H9 (cell line): Measurements from ENCODE around the gene C10orf62. TPM values are rescaled to one million over a fixed set of nuclear protein-coding genes. Genes with fewer than 3 reads are reported as not detected.

Experiments
- DNase-seq: peaks from one replicate; pipeline ENCODE4 v3.0.0-alpha.2; 2017
- H2AFZ ChIP-seq: one replicate; pipeline ENCODE4 v1.6.1; 2013; ENCODE audit warnings: mild to moderate bottlenecking, low read length, control low read depth, moderate library complexity
- H2AK5ac ChIP-seq: 2 replicates; pipeline ENCODE4 v1.6.1; 2013; ENCODE audit warnings: low read length, control low read depth, mixed read lengths; ENCODE audit not compliant: insufficient read length
- H2BK120ac ChIP-seq: one replicate; pipeline ENCODE4 v1.6.1; 2013; ENCODE audit warnings: low read depth, mild to moderate bottlenecking, low read length, control low read depth, inconsistent platforms; ENCODE audit not compliant: poor library complexity, severe bottlenecking
- H2BK12ac ChIP-seq: 2 replicates; pipeline ENCODE4 v1.6.1; 2013; ENCODE audit warnings: low read length, control low read depth, mixed read lengths, low read depth; ENCODE audit not compliant: insufficient read length
- H2BK15ac ChIP-seq: 2 replicates; pipeline ENCODE4 v1.6.1; 2013; ENCODE audit warnings: low read depth, low read length, control low read depth
- H2BK20ac ChIP-seq: one replicate; pipeline ENCODE4 v1.6.1; 2013; ENCODE audit warnings: low read depth, mild to moderate bottlenecking, low read length, control low read depth, inconsistent platforms; ENCODE audit not compliant: poor library complexity, severe bottlenecking
- H2BK5ac ChIP-seq: 2 replicates; pipeline ENCODE4 v1.6.1; 2013; ENCODE audit warnings: low read length, control low read depth, mixed read lengths; ENCODE audit not compliant: insufficient read length
- H3K14ac ChIP-seq: 2 replicates; pipeline ENCODE4 v1.6.1; 2013; ENCODE audit warnings: low read length, control low read depth; ENCODE audit not compliant: insufficient read depth
- H3K18ac ChIP-seq: 2 replicates; pipeline ENCODE4 v1.6.1; 2013; ENCODE audit warnings: low read depth, mild to moderate bottlenecking, mixed read lengths, low read length, control low read depth; ENCODE audit not compliant: insufficient read length
- H3K23ac ChIP-seq: 2 replicates; pipeline ENCODE4 v1.6.1; 2013; ENCODE audit warnings: low read length, control low read depth, mixed read lengths, low read depth; ENCODE audit not compliant: insufficient read length
- H3K23me2 ChIP-seq: 2 replicates; pipeline ENCODE4 v1.6.1; 2013; ENCODE audit warnings: low read depth, mild to moderate bottlenecking, mixed read lengths, low read length, control low read depth; ENCODE audit not compliant: insufficient read length, poor library complexity, severe bottlenecking
- H3K27ac ChIP-seq: 2 replicates; pipeline ENCODE4 v1.5.1; 2013; ENCODE audit warnings: low read length, control low read depth, mixed read lengths, low read depth; ENCODE audit not compliant: insufficient read length
- H3K27me3 ChIP-seq: 2 replicates; pipeline ENCODE4 v1.6.1; 2013; ENCODE audit warnings: low read length, control low read depth, inconsistent platforms; ENCODE audit not compliant: insufficient read depth
- H3K4ac ChIP-seq: 2 replicates; pipeline ENCODE4 v1.6.1; 2013; ENCODE audit warnings: low read depth, mild to moderate bottlenecking, control low read depth, inconsistent platforms, low read length, moderate library complexity
- H3K4me1 ChIP-seq: 2 replicates; pipeline ENCODE4 v1.6.1; 2013; ENCODE audit warnings: low read length, control low read depth, inconsistent platforms; ENCODE audit not compliant: insufficient read depth
- H3K4me2 ChIP-seq: 2 replicates; pipeline ENCODE4 v1.6.1; 2013; ENCODE audit warnings: low read length, control low read depth, mixed read lengths; ENCODE audit not compliant: insufficient read length, insufficient read depth
- H3K56ac ChIP-seq: 2 replicates; pipeline ENCODE4 v1.6.1; 2013; ENCODE audit warnings: low read depth, mild to moderate bottlenecking, mixed read lengths, low read length, control low read depth; ENCODE audit not compliant: insufficient read length
- H3K79me1 ChIP-seq: 2 replicates; pipeline ENCODE4 v1.6.1; 2013; ENCODE audit warnings: low read depth, mild to moderate bottlenecking, moderate library complexity, low read length, control low read depth, inconsistent platforms; ENCODE audit not compliant: insufficient read depth, poor library complexity, severe bottlenecking
- H3K79me2 ChIP-seq: 2 replicates; pipeline ENCODE4 v1.6.1; 2013; ENCODE audit warnings: low read length, control low read depth, inconsistent platforms; ENCODE audit not compliant: insufficient read depth
- H3K9ac ChIP-seq: 2 replicates; pipeline ENCODE4 v1.6.1; 2013; ENCODE audit warnings: low read length, control low read depth, mixed read lengths; ENCODE audit not compliant: insufficient read length; ENCODE audit errors: extremely low read depth
- H3K9me3 ChIP-seq: one replicate; pipeline ENCODE4 v1.6.1; 2013; ENCODE audit warnings: low read depth, low read length, inconsistent platforms; ENCODE audit not compliant: control insufficient read depth
- H3T11ph ChIP-seq: one replicate; pipeline ENCODE4 v1.6.1; 2013; ENCODE audit warnings: mild to moderate bottlenecking, low read length, control low read depth, inconsistent platforms
- H4K20me1 ChIP-seq: one replicate; pipeline ENCODE4 v1.6.1; 2013; ENCODE audit not compliant: control insufficient read depth, insufficient read length, insufficient read depth
- H4K5ac ChIP-seq: 2 replicates; pipeline ENCODE4 v1.6.1; 2013; ENCODE audit warnings: low read depth, mild to moderate bottlenecking, mixed read lengths, low read length, control low read depth; ENCODE audit not compliant: insufficient read length
- H4K8ac ChIP-seq: replicated peaks from 2 replicates; pipeline ENCODE4 v1.6.1; 2013; ENCODE audit warnings: low read length, control low read depth, mixed read lengths, low read depth; ENCODE audit not compliant: insufficient read length
- H4K91ac ChIP-seq: 2 replicates; pipeline ENCODE4 v1.6.1; 2013; ENCODE audit warnings: low read depth, mild to moderate bottlenecking, moderate library complexity, mixed read lengths, low read length, control low read depth; ENCODE audit not compliant: insufficient read length
- H3K27ac Mint-ChIP-seq, 3 experiments: 2 replicates in 2 of 3; 3 replicates in 1 of 3; pipeline ENCODE4 v1.8.0; 2020 to 2021; ENCODE audit warnings: mixed read lengths in 3 of 3, mild to moderate bottlenecking in 1 of 3, moderate library complexity in 1 of 3
- H3K27me3 Mint-ChIP-seq: 2 replicates; pipeline ENCODE4 v1.8.0; 2021; ENCODE audit warnings: low read depth, mild to moderate bottlenecking, moderate library complexity, mixed read lengths
- H3K36me3 Mint-ChIP-seq, 3 experiments: 2 replicates in 2 of 3; 3 replicates in 1 of 3; pipeline ENCODE4 v1.8.0; 2020 to 2021; ENCODE audit warnings: low read depth in 3 of 3, mixed read lengths in 3 of 3; ENCODE audit not compliant: insufficient read depth in 1 of 3
- H3K4me1 Mint-ChIP-seq, 2 experiments: 2 replicates each; pipeline ENCODE4 v1.8.0; 2020; ENCODE audit warnings: mixed read lengths in 2 of 2
- H3K4me3 Mint-ChIP-seq, 2 experiments: 2 replicates in 1 of 2; 3 replicates in 1 of 2; pipeline ENCODE4 v1.8.0; 2020 to 2021; ENCODE audit warnings: mild to moderate bottlenecking in 2 of 2, mixed read lengths in 2 of 2, moderate library complexity in 1 of 2
- H3K9me3 Mint-ChIP-seq, 2 experiments: 2 replicates in 1 of 2; 3 replicates in 1 of 2; pipeline ENCODE4 v1.8.0; 2020; ENCODE audit warnings: mild to moderate bottlenecking in 2 of 2, mixed read lengths in 2 of 2, moderate library complexity in 1 of 2
- CTCF ChIP-seq: fragments of 200-600 bp; sonication (generic); conservative IDR thresholded peaks from 3 replicates; pipeline ENCODE4 v1.8.0; 2021; ENCODE audit warnings: antibody characterized with exemption, mild to moderate bottlenecking
- WGBS: extraction: QIAGEN DNeasy Blood & Tissue Kit; methylation state at CpG from one replicate; pipeline ENCODE4 v1.1.7; 2013; ENCODE audit warnings: missing lambda C conversion rate, low lambda C conversion rate, mixed read lengths; ENCODE audit not compliant: insufficient read length; ENCODE audit errors: extremely low coverage; 5-methylcytosine and 5-hydroxymethylcytosine counted together
- total RNA-seq: library from RNA; stranded (reverse); gene quantifications from 2 replicates; pipeline ENCODE4 v1.2.1, GENCODE V29; 2021

The C10orf62 gene
- total RNA-seq, 1 experiment from 2014 or later, result 0.31 TPM

- Histone ChIP-seq H2BK5ac (no peak overlapping the region), H4K20me1 (no peaks in the 10 kb centered on the region), H2BK15ac (no peak overlapping the region), H4K8ac (no peak overlapping the region), H3K4ac (no peak overlapping the region), H3K4me2 (no peak overlapping the region), H4K91ac (no peak overlapping the region), H3K27me3 (no peaks in the 10 kb centered on the region), H3K23ac (no peak overlapping the region), H3K79me1 (no peaks in the 10 kb centered on the region), H2BK12ac (no peak overlapping the region), H2BK120ac (no peak overlapping the region), H3K56ac (no peak overlapping the region), H4K5ac (no peak overlapping the region), H3K14ac (no peak overlapping the region), H2AK5ac (no peak overlapping the region), H3K79me2 (no peaks in the 10 kb centered on the region), H3K4me1 (no peaks in the 10 kb centered on the region), H2AFZ (no peak overlapping the region), H3T11ph (no peak overlapping the region), H3K9ac (no peak overlapping the region), H3K27ac (no peak overlapping the region), H3K23me2 (no peaks in the 10 kb centered on the region), H3K9me3 (no peaks in the 10 kb centered on the region), H3K18ac (no peak overlapping the region), H2BK20ac (no peak overlapping the region)
- Mint-ChIP-seq H3K4me3 (no peak overlapping the region), H3K36me3 (0 out of 7 replicates have a peak, but pooled peaks cover 3 to 5% (median 4%) of the 10 kb centered on the region in 3 experiments), H3K27ac (no peak overlapping the region), H3K9me3 (no peaks in the 10 kb centered on the region), H3K27me3 (no peaks in the 10 kb centered on the region), H3K4me1 (no peaks in the 10 kb centered on the region)
- TF ChIP-seq CTCF, result no peak
- WGBS, result no CpG with 5 or more reads among the region's 4 CpGs
- no peak for DNase-seq
These were observed 28.8 kb downstream of the C10orf62 start for GRCh38 chr10:97618285-97618684.
